Smooth muscle cell (in vitro differentiated cells): Measurements from ENCODE around the gene PSMD8. TPM values are rescaled to one million over a fixed set of nuclear protein-coding genes. Genes with fewer than 3 reads are reported as not detected.
"Not testable (repeated sequence)": the region's sequence is repeated elsewhere in the genome, so short reads cannot be mapped to it uniquely, and the experiment has no call there.

Experiments used
- DNase-seq: peaks from one replicate; lab custom pipeline; 2025; ENCODE audit not compliant: unreplicated experiment; lab: John Stamatoyannopoulos, UW
- H2AFZ ChIP-seq: fragments of 200-600 bp; sonication (generic); 2 replicates; pipeline ENCODE4 v1.6.0; 2016; ENCODE audit warnings: antibody characterized with exemption, low read depth, mild to moderate bottlenecking
- H3F3A ChIP-seq: fragments of 200-600 bp; sonication (generic); 2 replicates; pipeline ENCODE4 v1.6.0; 2017; ENCODE audit warnings: antibody characterized with exemption, low read depth
- H3K27ac ChIP-seq: fragments of 200-600 bp; sonication (generic); 2 replicates; pipeline ENCODE4 v1.5.1; 2016; ENCODE audit warnings: low read depth, mild to moderate bottlenecking
- H3K27me3 ChIP-seq: fragments of 200-600 bp; sonication (generic); 2 replicates; pipeline ENCODE4 v1.6.1; 2016; ENCODE audit warnings: low read depth, mild to moderate bottlenecking
- H3K36me3 ChIP-seq: fragments of 200-600 bp; sonication (generic); 2 replicates; pipeline ENCODE4 v1.5.1; 2016; ENCODE audit warnings: low read depth
- H3K4me1 ChIP-seq: fragments of 200-600 bp; sonication (generic); 2 replicates; pipeline ENCODE4 v1.5.1; 2016; ENCODE audit warnings: low read depth
- H3K4me2 ChIP-seq: fragments of 200-600 bp; sonication (generic); 2 replicates; pipeline ENCODE4 v1.6.0; 2016; ENCODE audit warnings: mild to moderate bottlenecking
- H3K4me3 ChIP-seq: fragments of 200-600 bp; sonication (generic); 2 replicates; pipeline ENCODE4 v1.5.1; 2016; ENCODE audit warnings: mild to moderate bottlenecking
- H3K79me2 ChIP-seq: fragments of 200-600 bp; sonication (generic); 2 replicates; pipeline ENCODE4 v1.6.0; 2016; ENCODE audit warnings: low read depth, mild to moderate bottlenecking
- H3K9ac ChIP-seq: fragments of 200-600 bp; sonication (generic); 2 replicates; pipeline ENCODE4 v1.6.0; 2016; ENCODE audit warnings: low read depth
- H3K9me3 ChIP-seq: fragments of 200-600 bp; sonication (generic); replicated peaks from 2 replicates; pipeline ENCODE4 v1.5.1; 2016; ENCODE audit warnings: low read depth
- H4K20me1 ChIP-seq: fragments of 200-600 bp; sonication (generic); 2 replicates; pipeline ENCODE4 v1.6.0; 2016; ENCODE audit warnings: low read depth
- CTCF ChIP-seq: fragments of 200-600 bp; sonication (generic); IDR thresholded peaks from 2 replicates; pipeline ENCODE4 v1.5.1; 2017; ENCODE audit warnings: borderline replicate concordance, mild to moderate bottlenecking, antibody characterized with exemption; ENCODE audit not compliant: insufficient read depth, poor library complexity, severe bottlenecking
- WGBS: methylation state at CpG from one replicate; pipeline ENCODE4 v1.1.7; 2016; ENCODE audit warnings: low lambda C conversion rate; 5-methylcytosine and 5-hydroxymethylcytosine counted together
- polyA plus RNA-seq: library from polyadenylated mRNA; unstranded; fragments of >200 nt; fragmentation: Nextera tagmentation; extraction: Ambion mirVana; gene quantifications from 2 replicates; pipeline ENCODE4 v1.2.1, GENCODE V29; 2016
- total RNA-seq: library from RNA; depleted of rRNA; stranded (reverse); fragments of >200 nt; gene quantifications from 2 replicates; pipeline ENCODE4 v1.2.3, GENCODE V29; 2014

The PSMD8 gene
- total and polyA plus RNA-seq, 2 experiments from 2014 or later: 377 to 404 TPM

DNA sequence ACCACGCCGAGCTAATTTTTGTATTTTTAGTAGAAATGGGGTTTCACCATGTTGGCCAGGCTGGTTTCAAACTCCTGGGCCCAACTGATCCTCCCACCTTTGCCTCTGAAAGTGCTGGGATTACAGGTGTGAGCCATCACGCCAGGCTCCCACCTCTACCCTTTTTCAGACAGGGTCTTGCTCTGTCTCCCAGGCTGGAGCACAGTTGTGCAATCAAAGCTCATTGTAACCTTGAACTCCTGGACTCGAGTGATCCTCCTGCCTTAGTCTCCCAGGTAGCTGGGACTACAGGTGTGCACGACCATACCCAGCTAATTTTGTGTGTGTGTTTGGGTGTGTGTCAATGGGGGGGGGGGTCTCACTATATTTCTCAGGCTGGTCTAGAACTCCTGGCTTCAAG, 49.9 kb downstream of the PSMD8 start:
- Histone ChIP-seq H2AFZ (no peak overlapping the region), H3K9me3 (no peaks in the 10 kb centered on the region), H3K4me1 (no peaks in the 10 kb centered on the region), H3K27me3 (no peaks in the 10 kb centered on the region), H3F3A (no peaks in the 10 kb centered on the region), H3K9ac (no peak overlapping the region), H3K4me2 (no peak overlapping the region), H3K79me2 (no peaks in the 10 kb centered on the region), H3K27ac (no peak overlapping the region), H3K36me3 (no peaks in the 10 kb centered on the region), H4K20me1 (no peaks in the 10 kb centered on the region), H3K4me3 (no peak overlapping the region)
- no peak for TF ChIP-seq CTCF
- no peak for DNase-seq
- 94% methylated on average over 4 of the region's 5 CpGs for WGBS

DNA sequence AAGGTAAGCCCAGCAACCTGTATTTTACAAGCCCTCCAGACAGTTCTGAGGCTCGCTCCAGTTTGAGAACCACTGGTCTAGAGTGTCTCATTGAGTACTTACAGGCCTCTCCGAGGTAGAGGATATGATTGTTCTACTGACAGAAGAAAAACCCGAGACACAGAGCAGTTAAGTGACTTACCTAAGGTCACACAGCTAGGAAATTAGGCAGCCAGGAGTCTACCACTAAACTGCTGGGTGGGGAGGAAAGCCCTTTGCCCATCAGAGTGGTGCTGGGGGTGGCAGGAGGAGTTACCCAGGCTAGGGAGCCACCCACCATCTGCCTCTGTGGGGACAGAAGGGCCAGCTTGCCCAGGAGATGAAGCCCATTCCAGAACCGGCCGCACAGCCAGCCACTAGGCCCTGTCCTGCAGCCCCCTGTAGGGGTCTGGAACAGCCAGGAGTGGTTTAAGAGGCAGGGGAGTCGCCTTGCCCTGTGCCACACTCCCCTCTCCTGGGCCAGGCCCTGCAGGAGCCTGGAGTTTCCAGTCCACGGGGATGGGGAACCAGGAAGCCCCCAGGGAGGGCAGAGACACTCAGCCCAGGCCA, 50.9 kb downstream of the PSMD8 start:
- TF ChIP-seq CTCF: no peak
- H3K27ac ChIP-seq: no peak overlapping the region
- H3K4me3 ChIP-seq: no peak overlapping the region
- H2AFZ ChIP-seq: no peak overlapping the region
- H3K36me3 ChIP-seq: no peaks in the 10 kb centered on the region
- DNase-seq: no peak
- no peaks in the 10 kb centered on the region for H3K27me3 ChIP-seq
- H3F3A ChIP-seq: no peaks in the 10 kb centered on the region
- H3K9ac ChIP-seq: no peak overlapping the region
- no peak overlapping the region for H3K4me2 ChIP-seq
- no peaks in the 10 kb centered on the region for H4K20me1 ChIP-seq
- 88% methylated on average over 7 of the region's 7 CpGs for WGBS
- no peaks in the 10 kb centered on the region for H3K79me2 ChIP-seq
- no peaks in the 10 kb centered on the region for H3K9me3 ChIP-seq
- no peaks in the 10 kb centered on the region for H3K4me1 ChIP-seq

- Histone ChIP-seq H3K27me3 (no peaks in the 10 kb centered on the region), H3K79me2 (no peaks in the 10 kb centered on the region), H2AFZ (no peak within 1 kb of the TSS), H3K36me3 (no peaks in the 10 kb centered on the region), H3K4me2 (no peak within 1 kb of the TSS), H3F3A (no peaks in the 10 kb centered on the region), H3K4me1 (no peaks in the 10 kb centered on the region), H4K20me1 (no peaks in the 10 kb centered on the region), H3K4me3 (no peak within 1 kb of the TSS), H3K9ac (no peak within 1 kb of the TSS), H3K9me3 (no peaks in the 10 kb centered on the region), H3K27ac (no peak within 1 kb of the TSS)
- TF ChIP-seq CTCF: no peak
- no peak for DNase-seq
- 58% methylated on average over 16 of the region's 20 CpGs for WGBS
Observed at GRCh38 chr19:38425810-38426466, 51.6 kb downstream of the PSMD8 start, which contains the start of gene RASGRP4. Gene RASGRP4 (minus strand): TSS chr19:38426219. CDS start chr19:38426091, 128 bp downstream.

- H3K4me2 ChIP-seq, H3K9ac ChIP-seq, H4K20me1 ChIP-seq, H3K4me1 ChIP-seq, H3K4me3 ChIP-seq, H3K27ac ChIP-seq, H3F3A ChIP-seq, H2AFZ ChIP-seq, H3K79me2 ChIP-seq, DNase-seq, H3K36me3 ChIP-seq, H3K9me3 ChIP-seq, H3K27me3 ChIP-seq: not testable (repeated sequence)
- 87% methylated on average over 17 of the region's 17 CpGs for WGBS
Observed at GRCh38 chr19:38427035-38427677, 52.8 kb downstream of the PSMD8 start.
